Loucy (cell line): ENCODE results near the gene SLC26A8.

ENCODE experiments used
- H2AFZ ChIP-seq: fragments of 200-600 bp; sonication (generic); 2 replicates; pipeline ENCODE4 v1.6.0; 2016; ENCODE audit warnings: antibody characterized with exemption, mild to moderate bottlenecking, low read length, moderate library complexity
- H3F3A ChIP-seq: fragments of 200-600 bp; 2 replicates; pipeline ENCODE4 v1.6.0; 2016; ENCODE audit warnings: antibody characterized with exemption, low read depth, mild to moderate bottlenecking
- H3K27me3 ChIP-seq: fragments of 200-600 bp; sonication (generic); 2 replicates; pipeline ENCODE4 v1.6.1; 2014; ENCODE audit warnings: low read length, mild to moderate bottlenecking; ENCODE audit not compliant: insufficient read depth, poor library complexity, severe bottlenecking
- H3K36me3 ChIP-seq: fragments of 200-600 bp; sonication (generic); 2 replicates; pipeline ENCODE4 v1.6.1; 2016; ENCODE audit warnings: low read length; ENCODE audit not compliant: insufficient read depth
- H3K4me1 ChIP-seq: fragments of 200-600 bp; sonication (generic); 2 replicates; pipeline ENCODE4 v1.5.1; 2014; ENCODE audit warnings: low read length, mild to moderate bottlenecking; ENCODE audit not compliant: insufficient read depth, poor library complexity, severe bottlenecking
- H3K4me2 ChIP-seq: fragments of 200-600 bp; sonication (generic); 2 replicates; pipeline ENCODE4 v1.6.0; 2014; ENCODE audit warnings: antibody characterized with exemption, low read length, low read depth, mild to moderate bottlenecking; ENCODE audit not compliant: poor library complexity, severe bottlenecking
- H3K4me3 ChIP-seq: fragments of 200-600 bp; sonication (generic); 2 replicates; pipeline ENCODE4 v1.5.1; 2014; ENCODE audit warnings: low read length, mild to moderate bottlenecking, mixed read lengths; ENCODE audit not compliant: poor library complexity, severe bottlenecking
- H3K79me2 ChIP-seq: fragments of 200-600 bp; sonication (generic); 2 replicates; pipeline ENCODE4 v1.6.1; 2014; ENCODE audit warnings: low read length; ENCODE audit not compliant: insufficient read depth
- H3K9ac ChIP-seq: fragments of 200-600 bp; sonication (generic); 2 replicates; pipeline ENCODE4 v1.6.0; 2014; ENCODE audit warnings: mild to moderate bottlenecking, low read depth, low read length, moderate library complexity; ENCODE audit not compliant: poor library complexity, severe bottlenecking
- H3K9me2 ChIP-seq: fragments of 200-600 bp; sonication (generic); replicated peaks from 2 replicates; pipeline ENCODE4 v1.6.1; 2016; ENCODE audit warnings: low read depth, low read length, mixed read lengths
- H3K9me3 ChIP-seq: fragments of 200-600 bp; sonication (generic); 2 replicates; pipeline ENCODE4 v1.6.1; 2014; ENCODE audit warnings: mild to moderate bottlenecking, antibody characterized with exemption, low read length, low read depth; ENCODE audit not compliant: insufficient read depth
- H4K20me1 ChIP-seq: fragments of 200-600 bp; sonication (generic); 2 replicates; pipeline ENCODE4 v1.6.0; 2014; ENCODE audit warnings: antibody characterized with exemption, low read length, mild to moderate bottlenecking; ENCODE audit not compliant: insufficient read depth, poor library complexity, severe bottlenecking
- CTCF ChIP-seq: fragments of 200-600 bp; sonication (generic); conservative IDR thresholded peaks from 2 replicates; pipeline ENCODE4 v1.5.1; 2014; ENCODE audit warnings: mild to moderate bottlenecking, antibody characterized with exemption, low read length
- EZH2phosphoT487 ChIP-seq: fragments of 200-600 bp; IDR thresholded peaks from 2 replicates; pipeline ENCODE4 v1.6.1; 2018; ENCODE audit warnings: antibody characterized with exemption, mild to moderate bottlenecking, moderate library complexity, borderline replicate concordance

Gene SLC26A8

GRCh38 chr6:36025932-36026327, 1.5 kb upstream of the SLC26A8 start:
- Histone ChIP-seq H3K36me3 (no peaks in the 10 kb centered on the region), H3K9ac (no peak overlapping the region), H3F3A (peaks cover 10% of the 10 kb centered on the region), H3K9me3 (no peaks in the 10 kb centered on the region), H3K9me2 (no peaks in the 10 kb centered on the region), H3K79me2 (peaks cover 34% of the 10 kb centered on the region), H3K4me2 (no peak overlapping the region), H3K27me3 (peaks cover 9% of the 10 kb centered on the region), H3K4me3 (no peak overlapping the region), H4K20me1 (peaks cover 30% of the 10 kb centered on the region), H2AFZ (no peak overlapping the region), H3K4me1 (peaks cover 8% of the 10 kb centered on the region)
- TF ChIP-seq EZH2phosphoT487: no peak
- no peak for TF ChIP-seq CTCF

GRCh38 chr6:36025260-36025931, 955 bp upstream of the SLC26A8 start:
- no peak overlapping the region for H2AFZ ChIP-seq
- H3K9me2 ChIP-seq: no peaks in the 10 kb centered on the region

GRCh38 chr6:36020154-36020553, 4.3 kb downstream of the SLC26A8 start:
- Histone ChIP-seq H3K9me2 (no peaks in the 10 kb centered on the region), H4K20me1 (no peaks in the 10 kb centered on the region), H3K36me3 (no peaks in the 10 kb centered on the region), H3K27me3 (no peaks in the 10 kb centered on the region), H3K79me2 (no peaks in the 10 kb centered on the region), H3K9me3 (no peaks in the 10 kb centered on the region), H3F3A (no peaks in the 10 kb centered on the region), H3K4me2 (no peak overlapping the region), H3K4me1 (no peaks in the 10 kb centered on the region), H3K4me3 (no peak overlapping the region), H3K9ac (no peak overlapping the region), H2AFZ (no peak overlapping the region)
- no peak for TF ChIP-seq EZH2phosphoT487
- TF ChIP-seq CTCF: no peak

More at GRCh38 chr6:36025260-36025931, 955 bp upstream of the SLC26A8 start:
- Histone ChIP-seq H3K79me2 (peaks cover 28% of the 10 kb centered on the region), H3K9ac (no peak overlapping the region), H3K9me3 (no peaks in the 10 kb centered on the region), H3K27me3 (peaks cover 9% of the 10 kb centered on the region), H3K4me3 (no peak overlapping the region), H3K4me1 (peaks cover 4% of the 10 kb centered on the region), H3K36me3 (no peaks in the 10 kb centered on the region), H3F3A (peaks cover 10% of the 10 kb centered on the region), H4K20me1 (peaks cover 24% of the 10 kb centered on the region), H3K4me2 (no peak overlapping the region)
- TF ChIP-seq EZH2phosphoT487 (no peak), CTCF (no peak)
